Fibroblast of the aortic adventitia (primary cell): ENCODE data around the gene PREX1. TPM values are rescaled to one million over a fixed set of nuclear protein-coding genes. Genes with fewer than 3 reads are reported as not detected.

Experiments used
- DNase-seq: peaks from one replicate; pipeline ENCODE4 v3.0.0-alpha.2; 2010; ENCODE audit warnings: low read depth
- H3K4me3 ChIP-seq: 2 replicates; pipeline ENCODE4 v1.5.1; 2011; ENCODE audit warnings: low read depth, mild to moderate bottlenecking, control low read depth, low read length, moderate library complexity
- total RNA-seq: library from RNA; depleted of rRNA; stranded (reverse); fragments of >200 nt; gene quantifications from 2 replicates; pipeline ENCODE4 v1.2.3, GENCODE V29; 2012; ENCODE audit warnings: low replicate concordance
- TF ChIP-seq, protein P1 (sequence below): IDR thresholded peaks from 2 replicates; pipeline ENCODE4 v1.5.1; 2011; ENCODE audit warnings: mild to moderate bottlenecking, low read length, control low read depth, inconsistent platforms; ENCODE audit not compliant: insufficient read depth

Gene PREX1
- total RNA-seq, 1 donor: 13.0 TPM

DNA sequence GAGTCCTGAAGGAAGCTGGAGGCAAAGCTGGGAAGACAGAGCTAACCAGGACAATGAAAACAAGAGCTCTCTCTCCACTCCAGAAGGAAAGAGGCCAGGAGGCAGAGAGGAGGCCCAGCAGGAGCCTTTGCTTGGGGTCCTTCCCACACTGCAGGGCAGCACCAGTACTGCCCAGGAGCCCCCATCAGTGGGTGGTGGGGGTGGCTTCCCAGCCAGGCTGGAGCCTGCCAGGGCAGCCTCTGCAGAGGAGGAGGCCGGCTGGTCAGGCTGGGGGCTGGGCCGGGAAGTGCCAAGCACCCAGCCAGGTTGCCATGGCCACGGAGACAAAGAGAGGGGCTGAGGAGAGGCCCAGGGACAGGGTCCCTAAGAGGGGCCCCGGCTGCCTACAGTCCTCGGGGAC, 33.4 kb downstream of the PREX1 start:
- TF ChIP-seq, protein P1, sequence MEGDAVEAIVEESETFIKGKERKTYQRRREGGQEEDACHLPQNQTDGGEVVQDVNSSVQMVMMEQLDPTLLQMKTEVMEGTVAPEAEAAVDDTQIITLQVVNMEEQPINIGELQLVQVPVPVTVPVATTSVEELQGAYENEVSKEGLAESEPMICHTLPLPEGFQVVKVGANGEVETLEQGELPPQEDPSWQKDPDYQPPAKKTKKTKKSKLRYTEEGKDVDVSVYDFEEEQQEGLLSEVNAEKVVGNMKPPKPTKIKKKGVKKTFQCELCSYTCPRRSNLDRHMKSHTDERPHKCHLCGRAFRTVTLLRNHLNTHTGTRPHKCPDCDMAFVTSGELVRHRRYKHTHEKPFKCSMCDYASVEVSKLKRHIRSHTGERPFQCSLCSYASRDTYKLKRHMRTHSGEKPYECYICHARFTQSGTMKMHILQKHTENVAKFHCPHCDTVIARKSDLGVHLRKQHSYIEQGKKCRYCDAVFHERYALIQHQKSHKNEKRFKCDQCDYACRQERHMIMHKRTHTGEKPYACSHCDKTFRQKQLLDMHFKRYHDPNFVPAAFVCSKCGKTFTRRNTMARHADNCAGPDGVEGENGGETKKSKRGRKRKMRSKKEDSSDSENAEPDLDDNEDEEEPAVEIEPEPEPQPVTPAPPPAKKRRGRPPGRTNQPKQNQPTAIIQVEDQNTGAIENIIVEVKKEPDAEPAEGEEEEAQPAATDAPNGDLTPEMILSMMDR: no peak
- H3K4me3 ChIP-seq: no peak overlapping the region
- no peak for DNase-seq

DNA sequence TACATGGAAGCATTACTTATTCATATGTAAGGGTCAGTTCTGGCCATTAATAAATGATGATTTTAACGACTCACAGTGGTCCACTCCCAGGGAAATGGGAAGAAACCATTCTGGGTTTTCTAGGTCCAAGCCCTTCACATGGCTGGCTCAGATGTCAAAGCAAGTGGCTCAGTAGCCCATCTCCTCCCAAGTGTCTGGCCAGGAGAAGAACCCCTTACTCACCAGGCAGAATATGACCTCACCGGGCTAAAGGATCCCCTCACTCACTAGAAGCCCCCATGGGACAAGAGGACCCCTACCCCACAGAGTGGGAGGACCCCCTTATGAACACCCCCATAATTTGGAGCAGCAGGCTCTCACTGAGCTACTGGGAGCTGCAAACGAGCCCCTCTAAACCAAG, 34.0 kb downstream of the PREX1 start:
- no peak for DNase-seq
- no peak overlapping the region for H3K4me3 ChIP-seq
- TF ChIP-seq, protein P1: no peak

DNA sequence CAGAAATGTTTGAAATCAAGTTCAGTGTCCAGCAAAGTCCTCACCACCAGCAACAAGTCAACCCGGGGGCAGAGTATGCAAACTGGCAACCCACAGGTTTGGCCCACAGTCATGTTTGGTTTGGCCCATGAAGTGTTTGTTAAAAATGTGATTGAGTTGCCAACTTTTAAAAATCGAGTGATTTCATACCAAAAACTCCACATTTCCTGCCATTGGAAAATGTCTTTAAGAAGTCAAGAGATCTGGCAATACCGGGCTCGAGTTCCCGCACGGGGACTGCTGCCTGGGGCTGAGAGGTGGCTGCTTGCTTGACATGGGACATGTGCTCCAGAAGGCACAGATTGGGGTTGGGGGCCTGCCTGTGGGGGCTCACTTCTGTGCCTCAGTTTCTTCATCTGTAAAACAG, 36.1 kb downstream of the PREX1 start:
- TF ChIP-seq, protein P1: no peak
- peak; percentile 90 for DNase-seq
- H3K4me3 ChIP-seq: no peak overlapping the region

DNA sequence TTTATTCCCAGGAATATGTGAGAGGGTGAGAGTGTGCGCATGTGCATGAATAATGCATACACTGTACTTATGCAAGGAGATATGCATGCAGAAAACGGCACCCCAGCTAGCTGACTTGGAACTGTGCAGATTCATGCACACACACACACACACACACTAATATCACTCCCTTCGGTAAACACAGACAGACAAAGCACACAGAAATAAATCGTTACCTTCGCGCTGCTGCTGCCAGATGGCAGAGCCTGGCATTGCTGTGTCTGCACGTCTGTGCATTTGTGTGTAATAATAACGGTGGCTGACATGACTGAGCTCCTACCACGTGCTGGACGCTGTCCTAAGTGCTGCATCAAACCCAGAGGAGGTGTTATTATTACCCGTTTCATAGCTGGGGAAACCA, 36.8 kb downstream of the PREX1 start:
- DNase-seq: peak; percentile 35
- TF ChIP-seq, protein P1: no peak
- H3K4me3 ChIP-seq: no peak overlapping the region

DNA sequence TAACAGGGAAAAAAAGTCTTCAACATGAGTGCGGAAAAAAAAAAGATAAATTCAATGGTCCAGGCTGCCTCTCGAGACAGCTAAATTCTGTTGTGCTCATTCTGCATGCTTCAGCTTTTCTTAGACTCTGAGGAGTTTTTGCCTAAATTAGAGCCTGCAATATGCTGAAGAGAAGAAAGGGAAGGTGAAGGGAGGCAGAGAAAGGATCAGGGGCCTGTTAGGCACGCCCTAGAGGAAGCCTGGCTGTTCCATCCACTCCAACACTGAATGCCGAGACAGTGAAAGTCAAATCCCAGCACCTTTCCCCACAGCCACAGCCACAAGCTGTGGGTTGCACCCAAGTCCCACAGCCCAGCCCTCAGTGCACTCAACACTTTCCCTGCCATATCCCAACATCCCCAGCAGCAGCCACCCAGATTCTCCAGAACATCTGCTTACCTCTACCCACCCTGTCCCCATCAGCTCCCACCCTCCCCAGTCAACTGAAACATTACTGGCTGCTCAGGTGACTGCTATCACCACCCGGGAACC, 37.3 kb downstream of the PREX1 start:
- H3K4me3 ChIP-seq: no peak overlapping the region
- DNase-seq: no peak
- TF ChIP-seq, protein P1: no peak

DNA sequence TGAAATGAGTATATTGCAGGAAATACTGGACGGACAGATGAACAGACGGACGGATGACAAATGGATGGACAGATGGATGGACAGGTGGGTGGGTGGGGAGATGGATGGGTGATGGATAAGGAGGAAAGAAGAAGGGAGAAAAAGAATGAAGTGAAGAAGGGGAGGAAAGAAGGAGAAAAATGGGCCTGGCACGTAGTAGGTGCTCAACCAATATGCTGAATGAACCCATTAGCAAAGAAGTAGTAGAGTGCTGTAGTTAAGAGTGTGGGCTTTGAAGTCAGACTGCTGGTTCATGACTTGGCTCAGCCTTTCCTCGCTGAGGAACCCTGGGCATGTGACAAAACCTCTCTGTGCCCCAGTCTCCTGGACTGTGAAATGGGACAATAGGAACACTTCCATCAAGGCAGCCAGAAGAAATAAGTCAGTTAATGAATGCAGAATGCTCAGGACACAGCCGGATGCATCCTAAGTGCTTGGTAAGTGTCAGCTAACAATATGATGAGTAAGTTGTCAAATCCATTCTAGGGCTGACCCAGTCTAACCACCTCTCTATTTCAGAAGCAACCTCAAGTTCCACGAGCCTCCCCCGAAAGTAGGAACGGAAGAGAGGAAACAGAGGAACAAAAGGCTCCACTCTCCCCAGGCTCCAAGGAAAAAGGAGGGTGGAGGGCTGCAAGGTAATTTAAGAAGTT, 37.9 kb downstream of the PREX1 start:
- TF ChIP-seq, protein P1: no peak
- H3K4me3 ChIP-seq: no peak overlapping the region
- no peak for DNase-seq
